Liver (tissue), 9 donors: ENCODE results near the gene FYB1. TPM values are rescaled to one million over a fixed set of nuclear protein-coding genes. Genes with fewer than 3 reads are reported as not detected.

Source experiments
- DNase-seq: peaks from one replicate; pipeline ENCODE4 v3.0.0-alpha.2; 2017; ENCODE audit warnings: low spot score
- H3K27ac ChIP-seq, 2 donors: one replicate each; pipeline ENCODE4 v1.7.0; 2013; ENCODE audit warnings: inconsistent platforms in 2 of 2, low read length in 2 of 2, control low read depth in 1 of 2, low read depth in 1 of 2, mild to moderate bottlenecking in 1 of 2
- H3K27me3 ChIP-seq, 4 donors: one replicate each; pipeline versions ENCODE4 v1.6.1 to v1.7.0; 2013; ENCODE audit warnings: low read length in 3 of 4, inconsistent platforms in 1 of 4, mild to moderate bottlenecking in 1 of 4, moderate library complexity in 1 of 4; ENCODE audit not compliant: control insufficient read depth in 4 of 4, insufficient read depth in 4 of 4
- H3K36me3 ChIP-seq, 4 donors: one replicate each; pipeline versions ENCODE4 v1.6.1 to v1.7.0; 2013; ENCODE audit warnings: low read length in 3 of 4, mild to moderate bottlenecking in 3 of 4, low read depth in 1 of 4, moderate library complexity in 1 of 4; ENCODE audit not compliant: control insufficient read depth in 4 of 4, insufficient read depth in 3 of 4
- H3K4me1 ChIP-seq, 4 donors: one replicate each; pipeline versions ENCODE4 v1.6.1 to v1.7.0; 2013; ENCODE audit warnings: low read length in 3 of 4, mild to moderate bottlenecking in 3 of 4, moderate library complexity in 1 of 4; ENCODE audit not compliant: control insufficient read depth in 4 of 4, insufficient read depth in 4 of 4
- H3K4me3 ChIP-seq, 3 donors: one replicate each; pipeline versions ENCODE4 v1.6.1 to v1.7.0; 2013; ENCODE audit warnings: low read length in 3 of 3, control low read depth in 1 of 3, low read depth in 1 of 3, mild to moderate bottlenecking in 1 of 3
- H3K9ac ChIP-seq, 2 donors: one replicate each; pipeline ENCODE4 v1.7.0; 2013; ENCODE audit warnings: low read length in 2 of 2, mild to moderate bottlenecking in 2 of 2, moderate library complexity in 2 of 2, control low read depth in 1 of 2, low read depth in 1 of 2
- H3K9me3 ChIP-seq, 4 donors: one replicate each; pipeline versions ENCODE4 v1.6.1 to v1.7.0; 2013; ENCODE audit warnings: low read length in 3 of 4; ENCODE audit not compliant: control insufficient read depth in 4 of 4
- EGR1 ChIP-seq, 2 donors: IDR thresholded peaks; 2 replicates each; pipeline ENCODE4 v1.6.1; 2016 to 2018; ENCODE audit warnings: antibody characterized with exemption in 2 of 2, low read depth in 2 of 2
- FOXA1 ChIP-seq: IDR thresholded peaks from 2 replicates; pipeline ENCODE4 v1.6.1; 2016; ENCODE audit warnings: antibody characterized with exemption
- FOXA2 ChIP-seq: IDR thresholded peaks from 2 replicates; pipeline ENCODE4 v1.6.1; 2016; ENCODE audit warnings: antibody characterized with exemption
- GABPA ChIP-seq, 2 donors: IDR thresholded peaks in 1 of 2; conservative IDR thresholded peaks in 1 of 2; 2 replicates each; pipeline ENCODE4 v1.6.1; 2016; ENCODE audit warnings: antibody characterized with exemption in 2 of 2, mild to moderate bottlenecking in 1 of 2, moderate library complexity in 1 of 2
- HNF4A ChIP-seq, 2 donors: conservative IDR thresholded peaks; 2 replicates each; pipeline ENCODE4 v1.6.1; 2016; ENCODE audit warnings: antibody characterized with exemption in 2 of 2, mild to moderate bottlenecking in 2 of 2
- HNF4G ChIP-seq: IDR thresholded peaks from 2 replicates; pipeline ENCODE4 v1.6.1; 2016; ENCODE audit warnings: antibody characterized with exemption
- JUND ChIP-seq, 2 donors: IDR thresholded peaks; 2 replicates each; pipeline ENCODE4 v1.6.1; 2016; ENCODE audit warnings: antibody characterized with exemption in 2 of 2
- NR2F2 ChIP-seq: IDR thresholded peaks from 2 replicates; pipeline ENCODE4 v1.6.1; 2016; ENCODE audit warnings: antibody characterized with exemption
- RAD21 ChIP-seq, 2 donors: IDR thresholded peaks; 2 replicates each; pipeline ENCODE4 v1.6.1; 2016; ENCODE audit warnings: antibody characterized with exemption in 2 of 2, mild to moderate bottlenecking in 2 of 2
- REST ChIP-seq: IDR thresholded peaks from 2 replicates; pipeline ENCODE4 v1.6.1; 2016; ENCODE audit warnings: antibody characterized with exemption, mild to moderate bottlenecking
- RXRA ChIP-seq, 2 donors: IDR thresholded peaks; 2 replicates each; pipeline ENCODE4 v1.6.1; 2017 to 2018; ENCODE audit warnings: antibody characterized with exemption in 2 of 2, mild to moderate bottlenecking in 1 of 2
- SP1 ChIP-seq: IDR thresholded peaks from 2 replicates; pipeline ENCODE4 v1.6.1; 2018; ENCODE audit warnings: antibody characterized with exemption, mild to moderate bottlenecking
- TAF1 ChIP-seq: conservative IDR thresholded peaks from 2 replicates; pipeline ENCODE4 v1.6.1; 2016; ENCODE audit warnings: antibody characterized with exemption, mild to moderate bottlenecking
- YY1 ChIP-seq: IDR thresholded peaks from 2 replicates; pipeline ENCODE4 v1.6.1; 2016; ENCODE audit warnings: antibody characterized with exemption, mild to moderate bottlenecking
- ZBTB33 ChIP-seq: IDR thresholded peaks from 2 replicates; pipeline ENCODE4 v1.6.1; 2016; ENCODE audit warnings: antibody characterized with exemption
- WGBS: extraction: QIAGEN DNeasy Blood & Tissue Kit; methylation state at CpG from one replicate; pipeline ENCODE4 v1.1.7; 2013; 5-methylcytosine and 5-hydroxymethylcytosine counted together
- polyA plus RNA-seq, 2 donors: library from polyadenylated mRNA; stranded (reverse) in 1 of 2; unstranded in 1 of 2; fragments of 200-250 nt in 1 of 2; fragments of >200 nt in 1 of 2; fragmentation: Nextera tagmentation in 1 of 2; extraction: Ambion mirVana in 1 of 2; gene quantifications; one replicate each; pipeline versions ENCODE4 v1.2.1 to v1.2.3, GENCODE V29; 2013 to 2015
- total RNA-seq, 2 donors: library from RNA; depleted of rRNA; stranded (reverse); fragments of >200 nt; gene quantifications; one replicate each; pipeline ENCODE4 v1.2.3, GENCODE V29; 2014
- TF ChIP-seq, protein P1 (sequence below): IDR thresholded peaks from 2 replicates; pipeline ENCODE4 v1.6.1; 2016; ENCODE audit warnings: antibody characterized with exemption
- TF ChIP-seq, protein P2 (sequence below): IDR thresholded peaks from 2 replicates; pipeline ENCODE4 v1.6.1; 2016; ENCODE audit warnings: antibody characterized with exemption
- TF ChIP-seq, protein P3 (sequence below): fragments of 150-350 bp; IDR thresholded peaks from 2 replicates; pipeline ENCODE4 v1.5.1; 2017; ENCODE audit warnings: improper control_type of control experiment, low read depth, low read length; ENCODE audit not compliant: missing input control
- donor health status: healthy.
- donor health status: healthy.
- donor health status: healthy.
- donor health status: healthy.
- donor health status: healthy.

FYB1 gene
- total and polyA plus RNA-seq, 4 donors: 2.3 to 14.6 (median 6.9) TPM

DNA sequence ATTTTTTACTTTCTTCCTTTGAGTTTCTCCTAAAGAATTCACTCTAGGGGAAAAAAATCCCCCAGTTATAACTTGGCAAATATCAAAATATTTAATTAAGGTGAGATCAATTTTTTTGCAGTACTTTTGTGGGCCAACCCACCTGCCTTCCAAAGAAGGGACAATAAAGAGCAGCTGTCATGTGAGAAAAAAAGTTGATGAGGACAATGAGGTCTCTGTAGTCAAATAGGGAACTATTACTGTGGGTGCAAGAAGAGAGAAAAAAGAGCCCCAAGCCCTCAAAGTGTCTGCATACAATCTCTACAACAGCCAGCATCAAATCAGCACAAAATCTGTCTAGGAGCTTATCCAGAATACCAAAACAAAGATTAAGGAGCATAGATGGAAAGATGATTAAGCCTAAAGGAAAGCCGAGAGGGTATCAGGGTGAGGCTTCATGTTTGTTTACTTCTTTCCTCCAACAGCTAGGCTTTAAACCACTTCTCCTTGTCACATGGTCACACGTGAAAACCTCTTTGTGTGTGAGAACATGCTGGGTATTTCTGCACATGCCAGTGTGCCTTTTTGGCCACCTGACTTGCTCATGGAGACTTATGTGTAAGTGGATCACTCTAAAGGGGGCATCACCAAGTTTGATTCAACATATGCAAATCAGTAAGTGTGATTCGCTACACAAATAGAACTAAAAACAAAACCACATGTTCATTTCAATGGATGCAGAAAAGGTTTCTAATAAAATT, 19.2 kb upstream of the FYB1 start:
- H3K4me3 ChIP-seq: no peak overlapping the region
- no peaks in the 10 kb centered on the region for H3K9me3 ChIP-seq
- H3K27me3 ChIP-seq: no peaks in the 10 kb centered on the region
- H3K27ac ChIP-seq: no peak overlapping the region
- no peak for DNase-seq
- WGBS: 52% methylated on average over 3 of the region's 3 CpGs
- no peaks in the 10 kb centered on the region for H3K36me3 ChIP-seq
- H3K4me1 ChIP-seq: no peaks in the 10 kb centered on the region
- no peak overlapping the region for H3K9ac ChIP-seq
- TF ChIP-seq, protein P1, sequence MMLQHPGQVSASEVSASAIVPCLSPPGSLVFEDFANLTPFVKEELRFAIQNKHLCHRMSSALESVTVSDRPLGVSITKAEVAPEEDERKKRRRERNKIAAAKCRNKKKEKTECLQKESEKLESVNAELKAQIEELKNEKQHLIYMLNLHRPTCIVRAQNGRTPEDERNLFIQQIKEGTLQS: no peak
- TF ChIP-seq HNF4A (conservative IDR thresholded peaks at IDR 0.05): no peak
- TF ChIP-seq ZBTB33: no peak
- no peak for TF ChIP-seq GABPA (IDR thresholded peaks at IDR 0.05 in 1 of 2, conservative IDR thresholded peaks at IDR 0.05 in 1 of 2)
- no peak for TF ChIP-seq TAF1
- no peak for TF ChIP-seq RXRA (IDR thresholded peaks at IDR 0.05)
- TF ChIP-seq RAD21 (IDR thresholded peaks at IDR 0.05): no peak
- TF ChIP-seq REST: no peak
- TF ChIP-seq HNF4G: no peak
- TF ChIP-seq FOXA2: no peak
- TF ChIP-seq EGR1 (IDR thresholded peaks at IDR 0.05; ENCODE audit: low read depth in 2 of 2): no peak
- TF ChIP-seq, protein P2, sequence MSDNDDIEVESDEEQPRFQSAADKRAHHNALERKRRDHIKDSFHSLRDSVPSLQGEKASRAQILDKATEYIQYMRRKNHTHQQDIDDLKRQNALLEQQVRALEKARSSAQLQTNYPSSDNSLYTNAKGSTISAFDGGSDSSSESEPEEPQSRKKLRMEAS: no peak
- TF ChIP-seq FOXA1: no peak
- TF ChIP-seq, protein P3, sequence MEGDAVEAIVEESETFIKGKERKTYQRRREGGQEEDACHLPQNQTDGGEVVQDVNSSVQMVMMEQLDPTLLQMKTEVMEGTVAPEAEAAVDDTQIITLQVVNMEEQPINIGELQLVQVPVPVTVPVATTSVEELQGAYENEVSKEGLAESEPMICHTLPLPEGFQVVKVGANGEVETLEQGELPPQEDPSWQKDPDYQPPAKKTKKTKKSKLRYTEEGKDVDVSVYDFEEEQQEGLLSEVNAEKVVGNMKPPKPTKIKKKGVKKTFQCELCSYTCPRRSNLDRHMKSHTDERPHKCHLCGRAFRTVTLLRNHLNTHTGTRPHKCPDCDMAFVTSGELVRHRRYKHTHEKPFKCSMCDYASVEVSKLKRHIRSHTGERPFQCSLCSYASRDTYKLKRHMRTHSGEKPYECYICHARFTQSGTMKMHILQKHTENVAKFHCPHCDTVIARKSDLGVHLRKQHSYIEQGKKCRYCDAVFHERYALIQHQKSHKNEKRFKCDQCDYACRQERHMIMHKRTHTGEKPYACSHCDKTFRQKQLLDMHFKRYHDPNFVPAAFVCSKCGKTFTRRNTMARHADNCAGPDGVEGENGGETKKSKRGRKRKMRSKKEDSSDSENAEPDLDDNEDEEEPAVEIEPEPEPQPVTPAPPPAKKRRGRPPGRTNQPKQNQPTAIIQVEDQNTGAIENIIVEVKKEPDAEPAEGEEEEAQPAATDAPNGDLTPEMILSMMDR: no peak
- TF ChIP-seq NR2F2: no peak
- no peak for TF ChIP-seq SP1
- TF ChIP-seq JUND (IDR thresholded peaks at IDR 0.05): no peak
- no peak for TF ChIP-seq YY1
